Pancreas (tissue), 10 donors: ENCODE data around the gene PMFBP1. TPM values are rescaled to one million over a fixed set of nuclear protein-coding genes. Genes with fewer than 3 reads are reported as not detected.
A peak's percentile ranks its signal among the peaks of the same experiment; 100 is the strongest.

ENCODE experiments used
- ATAC-seq, 4 donors: fragments of 200-7000 bp; cut with Tn5 transposase; one replicate each; pipeline versions ENCODE4 v1.8.0 to v1.9.1; 2020; ENCODE audit warnings: mild to moderate bottlenecking in 4 of 4, moderate library complexity in 4 of 4
- DNase-seq, 6 donors: peaks; one replicate each; pipeline ENCODE4 v3.0.0-alpha.2; 2020
- FAIRE-seq: peaks from 2 replicates; lab custom pipeline; 2012; peaks lifted over from hg19 to GRCh38; lab: Jason Lieb, UNC
- H3K27ac ChIP-seq, 4 donors: fragments of 200-600 bp; sonication (generic); 1 replicate in 3 of 4; 2 replicates in 1 of 4; pipeline versions ENCODE4 v1.5.0 to v1.8.0; 2020
- H3K27me3 ChIP-seq, 4 donors: fragments of 200-600 bp; one replicate each; pipeline ENCODE4 v1.8.0; 2021
- H3K36me3 ChIP-seq, 3 donors: fragments of 200-600 bp; sonication (generic) in 1 of 3; one replicate each; pipeline versions ENCODE4 v1.5.0 to v1.8.0; 2020 to 2021
- H3K4me1 ChIP-seq, 3 donors: fragments of 200-600 bp; one replicate each; pipeline ENCODE4 v1.8.0; 2021
- H3K4me3 ChIP-seq, 4 donors: fragments of 200-600 bp; sonication (generic) in 2 of 4; one replicate each; pipeline versions ENCODE4 v1.5.0 to v1.8.0; 2020 to 2021
- H3K9me3 ChIP-seq, 4 donors: fragments of 200-600 bp; one replicate each; pipeline ENCODE4 v1.8.0; 2021
- WGBS, 2 donors: extraction: QIAGEN DNeasy Blood & Tissue Kit; methylation state at CpG; one replicate each; pipeline ENCODE4 v1.1.7; 2013; 5-methylcytosine and 5-hydroxymethylcytosine counted together
- intact Hi-C, 3 donors: fragments of 100-400 bp; cut with DNase I; formaldehyde crosslinking; loops; one replicate each; pipeline versions ENCODE4 v1.11.1 to v1.14.2; 2022
- polyA plus RNA-seq, 2 donors: library from polyadenylated mRNA; stranded (reverse); fragments of 200-250 nt; gene quantifications; one replicate each; pipeline ENCODE4 v1.2.3, GENCODE V29; 2013
- total RNA-seq, 6 donors: library from RNA; stranded (reverse); fragmentation: NEBNext Ultra II Directional in 4 of 6; extraction: Animal tissue kit (Norgen Biotek cat#: 25700) in 4 of 6; gene quantifications; one replicate each; pipeline versions ENCODE4 v1.2.1 to v1.2.4, GENCODE V29; 2021 to 2023
- TF ChIP-seq, protein P1 (sequence below), 4 donors: fragments of 200-600 bp; sonication (generic) in 3 of 4; IDR thresholded peaks; one replicate each; pipeline versions ENCODE4 v1.5.0 to v1.8.0; 2021; ENCODE audit warnings: antibody characterized with exemption in 4 of 4
- donor health status: healthy with polysubstance abuse.
- donor health status: DM: no; HTN: no; CAD: no; lungs with moderate emphysema.
- donor health status: DM: no; HTN: no; CAD: no.
- donor health status: control.
- donor health status: control.
- donor health status: Bipolar disorder and iron deficiency.
- donor health status: DM: yes; HTN: yes; CAD: no.
- donor health status: DM: no; HTN: no; CAD: no.
- donor health status: DM: no; HTN: no; CAD: no.
- donor health status: DM: yes; HTN: yes; CAD: no.

Gene PMFBP1
- total and polyA plus RNA-seq, 8 donors: 1.8 to 6.6 (median 2.7) TPM

GRCh38 chr16:72189865-72190371 lies 18.0 kb upstream of the PMFBP1 start:
- no peak for FAIRE-seq
- Histone ChIP-seq H3K4me1 (no peaks in the 10 kb centered on the region), H3K4me3 (no peak overlapping the region), H3K27ac (no peak overlapping the region), H3K27me3 (no peaks in the 10 kb centered on the region), H3K36me3 (no peaks in the 10 kb centered on the region), H3K9me3 (no peaks in the 10 kb centered on the region)
- peak in 2 of 4 donors; percentile 54 to 64 for ATAC-seq
- intact Hi-C loops: no loop called here
- no peak for DNase-seq
- WGBS, 2 donors: 78 to 88% methylated on average over 6 of the region's 6 CpGs
- TF ChIP-seq, protein P1, sequence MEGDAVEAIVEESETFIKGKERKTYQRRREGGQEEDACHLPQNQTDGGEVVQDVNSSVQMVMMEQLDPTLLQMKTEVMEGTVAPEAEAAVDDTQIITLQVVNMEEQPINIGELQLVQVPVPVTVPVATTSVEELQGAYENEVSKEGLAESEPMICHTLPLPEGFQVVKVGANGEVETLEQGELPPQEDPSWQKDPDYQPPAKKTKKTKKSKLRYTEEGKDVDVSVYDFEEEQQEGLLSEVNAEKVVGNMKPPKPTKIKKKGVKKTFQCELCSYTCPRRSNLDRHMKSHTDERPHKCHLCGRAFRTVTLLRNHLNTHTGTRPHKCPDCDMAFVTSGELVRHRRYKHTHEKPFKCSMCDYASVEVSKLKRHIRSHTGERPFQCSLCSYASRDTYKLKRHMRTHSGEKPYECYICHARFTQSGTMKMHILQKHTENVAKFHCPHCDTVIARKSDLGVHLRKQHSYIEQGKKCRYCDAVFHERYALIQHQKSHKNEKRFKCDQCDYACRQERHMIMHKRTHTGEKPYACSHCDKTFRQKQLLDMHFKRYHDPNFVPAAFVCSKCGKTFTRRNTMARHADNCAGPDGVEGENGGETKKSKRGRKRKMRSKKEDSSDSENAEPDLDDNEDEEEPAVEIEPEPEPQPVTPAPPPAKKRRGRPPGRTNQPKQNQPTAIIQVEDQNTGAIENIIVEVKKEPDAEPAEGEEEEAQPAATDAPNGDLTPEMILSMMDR (IDR thresholded peaks at IDR 0.05): no peak

GRCh38 chr16:72188541-72188940 lies 16.6 kb upstream of the PMFBP1 start:
- Histone ChIP-seq H3K36me3 (no peaks in the 10 kb centered on the region), H3K27ac (no peak overlapping the region), H3K9me3 (no peaks in the 10 kb centered on the region), H3K4me1 (no peaks in the 10 kb centered on the region), H3K4me3 (no peak overlapping the region), H3K27me3 (no peaks in the 10 kb centered on the region)
- FAIRE-seq (no peak), ATAC-seq (peak in 2 of 4 donors; percentile 40 to 66), DNase-seq (no peak)
- 89 to 96% methylated on average over 4 of the region's 4 CpGs for WGBS, 2 donors
- TF ChIP-seq, protein P1 (IDR thresholded peaks at IDR 0.05): no peak
- intact Hi-C loops: no loop called here

- Histone ChIP-seq H3K27ac (no peak overlapping the region), H3K27me3 (no peaks in the 10 kb centered on the region), H3K9me3 (no peaks in the 10 kb centered on the region), H3K36me3 (no peaks in the 10 kb centered on the region), H3K4me3 (no peak overlapping the region), H3K4me1 (no peaks in the 10 kb centered on the region)
- TF ChIP-seq, protein P1 (IDR thresholded peaks at IDR 0.05): no peak
- DNase-seq (no peak), ATAC-seq (no peak), FAIRE-seq (no peak)
- 65 to 69% methylated on average over 6 of the region's 6 CpGs for WGBS, 2 donors
- intact Hi-C loops: no loop called here
Measured at GRCh38 chr16:72187551-72187950, 15.6 kb upstream of the PMFBP1 start.

- Histone ChIP-seq H3K4me3 (no peak overlapping the region), H3K9me3 (no peaks in the 10 kb centered on the region), H3K27ac (no peak overlapping the region), H3K4me1 (no peaks in the 10 kb centered on the region), H3K36me3 (no peaks in the 10 kb centered on the region), H3K27me3 (no peaks in the 10 kb centered on the region)
- TF ChIP-seq, protein P1 (IDR thresholded peaks at IDR 0.05): no peak
- intact Hi-C loops: no loop called here
- no peak for FAIRE-seq
- no peak for DNase-seq
- no peak for ATAC-seq
Measured at GRCh38 chr16:72182976-72183375, 11.0 kb upstream of the PMFBP1 start.

DNA sequence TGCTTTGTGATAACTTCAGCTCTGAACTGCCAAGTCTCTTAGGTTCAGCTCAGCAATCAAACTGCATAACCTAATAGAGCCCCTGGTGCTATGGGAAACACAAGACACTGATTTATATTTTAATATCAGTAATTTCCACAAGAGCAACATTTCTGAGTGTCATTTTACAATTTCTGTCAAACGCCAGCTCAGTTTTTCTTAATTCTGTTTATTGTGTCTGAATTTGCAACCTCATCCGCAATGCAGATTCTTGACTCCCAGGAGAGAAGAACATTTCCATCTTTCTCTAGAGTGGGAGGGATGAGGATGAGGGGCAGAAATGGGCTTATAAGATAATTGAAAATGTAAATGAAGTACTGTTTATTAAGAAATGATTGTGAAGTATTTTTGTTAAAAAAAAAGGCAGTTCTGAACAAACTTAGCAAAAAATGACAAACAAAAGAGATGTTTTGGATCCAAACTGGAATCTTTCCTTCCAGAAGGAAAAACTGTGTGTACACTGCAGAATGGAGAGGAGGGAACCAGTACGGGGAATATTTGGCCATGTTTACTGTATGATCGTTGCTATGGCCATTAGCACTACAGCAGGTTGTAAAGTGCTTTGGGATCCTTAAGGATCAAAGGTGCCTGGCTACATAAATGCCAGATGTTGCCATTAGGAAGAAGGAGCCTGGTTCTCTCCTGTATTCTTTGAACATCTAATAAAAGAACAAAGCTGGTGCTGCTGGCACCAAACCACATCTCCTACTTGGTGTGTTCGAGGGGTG lies 7.4 kb upstream of the PMFBP1 start:
- Histone ChIP-seq H3K27me3 (no peaks in the 10 kb centered on the region), H3K36me3 (no peaks in the 10 kb centered on the region), H3K27ac (no peak overlapping the region), H3K4me3 (no peak overlapping the region), H3K4me1 (no peaks in the 10 kb centered on the region), H3K9me3 (no peaks in the 10 kb centered on the region)
- TF ChIP-seq, protein P1 (IDR thresholded peaks at IDR 0.05): no peak
- ATAC-seq (peak in 1 of 4 donors; percentile 41), FAIRE-seq (no peak), DNase-seq (no peak)
- WGBS, 2 donors: 61 to 66% methylated on average over 5 of the region's 5 CpGs
- intact Hi-C loops: no loop called here
